ENCODE data around the gene GABPB2. TPM values are rescaled to one million over a fixed set of nuclear protein-coding genes. Genes with fewer than 3 reads are reported as not detected.

Gene GABPB2
- total and polyA plus RNA-seq, 8 donors = 3.7 to 8.7 (median 5.4) TPM

- no peak for TF ChIP-seq CTCF (IDR thresholded peaks at IDR 0.05)
These were observed 54.3 kb downstream of the GABPB2 start for GRCh38 chr1:151124763-151125403.

DNA sequence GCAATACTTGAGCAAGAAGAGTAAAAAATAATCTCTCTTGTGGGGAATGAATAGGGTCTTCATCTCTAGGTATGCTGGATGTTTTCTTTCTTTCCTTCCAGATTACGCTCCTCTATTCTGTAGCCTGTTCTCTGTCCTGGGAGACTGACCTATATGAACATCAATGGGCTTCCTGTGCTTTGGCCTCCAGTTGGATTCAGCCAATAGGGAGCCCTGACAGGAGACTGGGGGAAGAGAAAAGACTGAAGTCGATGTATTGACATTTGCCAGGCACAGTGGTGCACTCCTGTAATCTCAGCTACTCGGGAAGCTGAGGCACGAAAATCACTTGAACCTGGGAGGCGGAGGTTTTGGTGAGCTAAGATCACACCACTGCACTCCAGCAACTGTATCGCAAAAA lies 58.2 kb downstream of the GABPB2 start:
- TF ChIP-seq CTCF (IDR thresholded peaks at IDR 0.05) = no peak
- Histone ChIP-seq H3K9me3 (no peaks in the 10 kb centered on the region), H3K4me1 (no peaks in the 10 kb centered on the region), H3K27ac (no peak overlapping the region), H3K36me3 (no peaks in the 10 kb centered on the region), H3K4me3 (no peak overlapping the region), H3K27me3 (peaks cover 0 to 8% (median 0%) of the 10 kb centered on the region in 4 donors)
- FAIRE-seq (no peak), ATAC-seq (no peak), DNase-seq (no peak)
- 88 to 89% methylated on average over 6 of the region's 6 CpGs for WGBS, 2 donors
- intact Hi-C loops (cut with DNase I) = no loop called here

More at GRCh38 chr1:151124763-151125403, 54.3 kb downstream of the GABPB2 start:
- H3K27ac ChIP-seq = no peak overlapping the region
- no peaks in the 10 kb centered on the region for H3K36me3 ChIP-seq
- no peak for DNase-seq
- H3K9me3 ChIP-seq = no peaks in the 10 kb centered on the region
- H3K27me3 ChIP-seq = no peaks in the 10 kb centered on the region
- intact Hi-C loops (cut with DNase I) = no loop called here
- no peaks in the 10 kb centered on the region for H3K4me1 ChIP-seq
- 35 to 53% methylated on average over 5 of the region's 5 CpGs for WGBS, 2 donors
- no peak overlapping the region for H3K4me3 ChIP-seq
- no peak for FAIRE-seq
- ATAC-seq = peak in 2 of 4 donors; percentile 40 to 68

GRCh38 chr1:151130987-151131586 lies 60.5 kb downstream of the GABPB2 start:
- Histone ChIP-seq H3K27me3 (peaks cover 0 to 8% (median 0%) of the 10 kb centered on the region in 4 donors), H3K27ac (no peak overlapping the region), H3K4me3 (peak overlapping the region in 2 of 4 donors; percentile 2 to 30), H3K36me3 (no peaks in the 10 kb centered on the region), H3K4me1 (no peaks in the 10 kb centered on the region), H3K9me3 (no peaks in the 10 kb centered on the region)
- TF ChIP-seq CTCF (IDR thresholded peaks at IDR 0.05) = no peak
- FAIRE-seq = no peak
- ATAC-seq = peak; percentile 82 to 95 (median 88)
- intact Hi-C loops (cut with DNase I) = no loop called here
- peak; percentile 65 to 75 (median 70) for DNase-seq
- 26 to 35% methylated on average over 45 of the region's 45 CpGs for WGBS, 2 donors

DNA sequence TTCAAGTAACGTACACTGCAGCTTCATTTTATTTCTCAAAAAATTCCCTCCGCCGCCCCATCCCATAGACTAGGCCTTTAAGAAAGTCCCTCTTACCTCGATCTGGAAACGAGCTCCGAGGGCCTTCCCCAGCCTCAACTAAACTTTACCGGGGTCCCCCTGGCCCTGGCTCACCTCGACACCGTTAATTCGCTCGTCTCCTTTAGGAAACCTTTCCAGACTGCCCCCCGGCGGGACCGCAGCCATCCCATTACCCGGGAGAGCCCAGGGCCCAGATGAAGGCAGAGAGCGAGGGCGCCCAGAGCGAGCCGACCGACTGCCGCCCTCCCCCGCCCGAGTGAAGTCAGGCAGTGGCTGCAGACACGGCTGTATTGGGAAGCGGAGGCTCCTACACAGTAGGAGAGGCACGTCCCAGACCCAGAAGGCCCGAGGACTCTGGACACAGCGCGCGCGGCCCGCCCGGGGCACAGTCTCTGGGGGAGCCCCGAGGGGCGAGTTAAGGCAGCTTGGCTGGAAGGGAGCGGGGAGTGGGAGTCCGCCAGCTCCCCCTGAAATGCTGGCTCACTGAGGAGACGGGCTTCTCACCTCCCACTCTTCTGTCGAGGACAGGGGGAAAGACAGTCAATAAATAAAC lies 61.3 kb downstream of the GABPB2 start:
- H3K36me3 ChIP-seq = no peaks in the 10 kb centered on the region
- FAIRE-seq (no peak), ATAC-seq (peak; percentile 37 to 74 (median 65)), DNase-seq (peak in 1 of 6 donors; percentile 63)
- H3K4me1 ChIP-seq = no peaks in the 10 kb centered on the region
- WGBS, 2 donors = 27 to 37% methylated on average over 39 of the region's 39 CpGs
- no peaks in the 10 kb centered on the region for H3K9me3 ChIP-seq
- TF ChIP-seq CTCF (IDR thresholded peaks at IDR 0.05) = no peak
- H3K4me3 ChIP-seq = peak overlapping the region in 2 of 4 donors; percentile 2 to 30
- H3K27me3 ChIP-seq = peaks cover 0 to 8% (median 0%) of the 10 kb centered on the region in 4 donors
- H3K27ac ChIP-seq = no peak overlapping the region
- intact Hi-C loops (cut with DNase I) = no loop called here
